GM19467 (cell line): ENCODE results near the gene ORC6.

Source experiments
- ATAC-seq: cut with Tn5 transposase; IDR thresholded peaks from one replicate; pipeline ENCODE4 v1.9.1; 2021; ENCODE audit warnings: mild to moderate bottlenecking, moderate library complexity; ENCODE audit not compliant: unreplicated experiment

The ORC6 gene

GRCh38 chr16:46730801-46731690 lies 41.6 kb downstream of the ORC6 start:
- ATAC-seq: no peak

- ATAC-seq: no peak
Measured at GRCh38 chr16:46731691-46732555, 42.5 kb downstream of the ORC6 start.

GRCh38 chr16:46732561-46732960 lies 43.1 kb downstream of the ORC6 start:
- ATAC-seq: no peak

GRCh38 chr16:46733319-46733830 lies 43.9 kb downstream of the ORC6 start:
- ATAC-seq: no peak

GRCh38 chr16:46736695-46737094 lies 47.2 kb downstream of the ORC6 start:
- ATAC-seq: no peak

- no peak for ATAC-seq
Measured at GRCh38 chr16:46737621-46738214, 48.3 kb downstream of the ORC6 start.

- no peak for ATAC-seq
Measured at GRCh38 chr16:46739934-46740333, 50.5 kb downstream of the ORC6 start.

GRCh38 chr16:46743232-46743719 lies 53.8 kb downstream of the ORC6 start:
- ATAC-seq: no peak

- ATAC-seq: no peak
Measured at GRCh38 chr16:46745617-46746016, 56.2 kb downstream of the ORC6 start.

- no peak for ATAC-seq
Measured at GRCh38 chr16:46746821-46747776, 57.6 kb downstream of the ORC6 start.
